ENCODE results near the gene INHBC. TPM values are rescaled to one million over a fixed set of nuclear protein-coding genes. Genes with fewer than 3 reads are reported as not detected.
A peak's percentile ranks its signal among the peaks of the same experiment; 100 is the strongest.

The INHBC gene
- polyA plus RNA-seq, 1 of the 3 experiments (the other 2 are of a cell fraction) = 0.08 TPM

GRCh38 chr12:57479376-57480115 lies 45.0 kb downstream of the INHBC start, which contains the start of gene ARHGAP9:
ARHGAP9 (minus strand) TSS chr12:57479866; CDS start chr12:57479406, 460 bp downstream.
- Histone ChIP-seq H3K9me3 (no peaks in the 10 kb centered on the region), H3K79me2 (ENCODE audit: insufficient read depth) (no peaks in the 10 kb centered on the region), H3K4me2 (no peak within 1 kb of the TSS), H3K4me3 (ENCODE audit: low read depth in 2 of 2, low read length in 1 of 2) (no peak within 1 kb of the TSS), H3K9me2 (no peaks in the 10 kb centered on the region), H3K36me3 (replicated peaks in 1 of 2; ENCODE audit: control insufficient read depth in 1 of 2, insufficient read depth in 2 of 2, low read length in 1 of 2) (no peaks in the 10 kb centered on the region), H3F3A (replicated peaks; ENCODE audit: insufficient read depth) (peaks cover 5% of the 10 kb centered on the region), H3K9ac (no peak within 1 kb of the TSS), H4K20me1 (ENCODE audit: insufficient read depth) (no peaks in the 10 kb centered on the region), H3K4me1 (ENCODE audit: control insufficient read depth in 1 of 2, insufficient read depth in 2 of 2, low read depth in 1 of 2, low read length in 1 of 2) (peaks cover 0 to 10% of the 10 kb centered on the region in 2 experiments; a peak in 3 of 4 replicates), H3K27me3 (ENCODE audit: insufficient read depth) (peaks cover 22% of the 10 kb centered on the region), H3K27ac (ENCODE audit: low read depth in 2 of 2, low read length in 1 of 2) (no peak within 1 kb of the TSS), H2AFZ (ENCODE audit: low read depth) (peak within 1 kb of the TSS; percentile 24; the same call in 1 of the 2 replicates)
- 62% methylated on average over 6 of the region's 6 CpGs for WGBS (ENCODE audit: low lambda C conversion rate)
- CTCF ChIA-PET = interaction anchor here (0.6 to 1.6 kb wide), 6 partner anchors 14 to 79 kb away, joined by 3 to 7 read pairs (median 4); partner anchors contain the start of gene GLI1
- TF ChIP-seq MEF2A (IDR thresholded peaks at IDR 0.05; ENCODE audit: borderline replicate concordance, low read depth) = no peak
- TF ChIP-seq RXRA (IDR thresholded peaks at IDR 0.05; ENCODE audit: borderline replicate concordance, low read depth) = no peak
- no peak for TF ChIP-seq TEAD4 (IDR thresholded peaks at IDR 0.05; ENCODE audit: borderline replicate concordance, insufficient read depth)
- TF ChIP-seq NFIC (IDR thresholded peaks at IDR 0.05; ENCODE audit: borderline replicate concordance) = no peak
- POLR2A ChIA-PET = no interaction called here
- no peak for DNase-seq

GRCh38 chr12:57481671-57482070 lies 47.1 kb downstream of the INHBC start:
- no peak for DNase-seq
- H3K9ac ChIP-seq = no peak overlapping the region
- no peak overlapping the region for H3K4me3 ChIP-seq (ENCODE audit: low read depth in 2 of 2, low read length in 1 of 2)
- H3K9me3 ChIP-seq = no peaks in the 10 kb centered on the region
- no peaks in the 10 kb centered on the region for H4K20me1 ChIP-seq (ENCODE audit: insufficient read depth)
- H3K27ac ChIP-seq (ENCODE audit: low read depth in 2 of 2, low read length in 1 of 2) = no peak overlapping the region
- ChIA-PET CTCF (interaction anchor here (1.8 to 2.7 kb wide), 2 partner anchors 19 to 23 kb away, joined by 9 to 14 read pairs; no protein-coding TSS in a partner anchor), POLR2A (no interaction called here)
- H3K4me2 ChIP-seq = no peak overlapping the region
- no peak overlapping the region for H2AFZ ChIP-seq (ENCODE audit: low read depth)
- peaks cover under 1% of the 10 kb centered on the region; the same call in 1 of the 2 replicates for H3K27me3 ChIP-seq (ENCODE audit: insufficient read depth)
- WGBS (ENCODE audit: low lambda C conversion rate) = 65% methylated on average over 1 of the region's 1 CpG
- H3K79me2 ChIP-seq (ENCODE audit: insufficient read depth) = no peaks in the 10 kb centered on the region
- H3K9me2 ChIP-seq = no peaks in the 10 kb centered on the region
- no peaks in the 10 kb centered on the region; a peak in 1 of 4 replicates for H3K4me1 ChIP-seq (ENCODE audit: control insufficient read depth in 1 of 2, insufficient read depth in 2 of 2, low read depth in 1 of 2, low read length in 1 of 2)
- TF ChIP-seq MXI1 (IDR thresholded peaks at IDR 0.05; ENCODE audit: low read depth, low read length) (no peak), RXRA (IDR thresholded peaks at IDR 0.05; ENCODE audit: borderline replicate concordance, low read depth) (no peak), FOXM1 (IDR thresholded peaks at IDR 0.05; ENCODE audit: low read depth) (no peak), MEF2A (IDR thresholded peaks at IDR 0.05; ENCODE audit: borderline replicate concordance, low read depth) (no peak), ZBTB33 (IDR thresholded peaks at IDR 0.05; ENCODE audit: borderline replicate concordance, low read depth) (no peak), MAX (IDR thresholded peaks at IDR 0.05; ENCODE audit: low read depth) (no peak), RAD21 (IDR thresholded peaks at IDR 0.05; ENCODE audit: low read length) (no peak), EZH2phosphoT487 (IDR thresholded peaks at IDR 0.05; ENCODE audit: borderline replicate concordance, low read depth) (no peak), EP300 (IDR thresholded peaks at IDR 0.05; ENCODE audit: borderline replicate concordance in 1 of 2, low read depth in 1 of 2, low read length in 1 of 2) (no peak), REST (IDR thresholded peaks at IDR 0.05; ENCODE audit: low read depth, low read length) (no peak)
- H3F3A ChIP-seq (replicated peaks; ENCODE audit: insufficient read depth) = peaks cover 5% of the 10 kb centered on the region
- H3K36me3 ChIP-seq (replicated peaks in 1 of 2; ENCODE audit: control insufficient read depth in 1 of 2, insufficient read depth in 2 of 2, low read length in 1 of 2) = no peaks in the 10 kb centered on the region
